NCI-H2029 (cell line): Measurements from ENCODE around the gene TMPRSS7.

Experiments
- DNase-seq: peaks from one replicate; lab custom pipeline; 2025; lab: John Stamatoyannopoulos, UW

Gene TMPRSS7

DNA sequence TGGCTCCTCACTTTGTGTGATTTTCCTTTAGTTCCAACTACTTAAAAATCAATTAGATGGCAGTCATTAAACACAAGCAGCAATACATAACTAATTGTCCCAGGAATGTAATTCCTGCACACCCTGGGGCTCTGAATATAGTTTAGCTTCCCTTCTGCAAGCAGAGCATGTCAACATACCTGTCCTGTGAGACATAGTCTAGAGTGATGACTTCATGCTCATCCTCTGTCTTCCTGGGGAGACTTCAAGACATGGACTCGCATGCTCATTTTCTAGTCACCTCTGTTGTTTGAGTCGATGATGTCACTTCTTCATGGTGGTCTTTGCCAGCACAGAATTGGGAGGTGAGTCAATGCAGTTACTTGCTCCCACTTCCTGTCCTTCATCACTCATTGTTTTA, 67.4 kb downstream of the TMPRSS7 start:
- no peak for DNase-seq

GRCh38 chr3:112104774-112105173, 70.2 kb downstream of the TMPRSS7 start:
- no peak for DNase-seq

DNA sequence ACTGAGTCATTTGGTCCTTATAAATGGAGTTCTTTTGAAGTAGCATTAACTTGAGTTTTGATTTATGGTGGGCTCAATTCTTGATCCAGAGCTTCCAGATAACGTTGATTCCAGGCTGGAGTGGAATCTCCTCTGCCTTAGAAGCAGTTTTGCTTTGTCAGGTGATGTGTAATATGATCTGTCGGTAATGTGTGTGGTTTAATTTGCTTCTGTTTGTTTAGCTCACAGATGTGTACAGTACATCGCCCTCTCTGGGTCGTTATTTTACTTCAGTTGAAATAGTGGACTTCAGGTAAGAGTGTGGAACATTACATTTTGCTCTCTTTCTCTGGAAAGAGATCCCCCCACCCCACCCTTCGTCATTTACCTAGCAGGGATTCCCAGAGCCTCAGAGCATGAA, 74.8 kb downstream of the TMPRSS7 start:
- peak; percentile 69 for DNase-seq

DNA sequence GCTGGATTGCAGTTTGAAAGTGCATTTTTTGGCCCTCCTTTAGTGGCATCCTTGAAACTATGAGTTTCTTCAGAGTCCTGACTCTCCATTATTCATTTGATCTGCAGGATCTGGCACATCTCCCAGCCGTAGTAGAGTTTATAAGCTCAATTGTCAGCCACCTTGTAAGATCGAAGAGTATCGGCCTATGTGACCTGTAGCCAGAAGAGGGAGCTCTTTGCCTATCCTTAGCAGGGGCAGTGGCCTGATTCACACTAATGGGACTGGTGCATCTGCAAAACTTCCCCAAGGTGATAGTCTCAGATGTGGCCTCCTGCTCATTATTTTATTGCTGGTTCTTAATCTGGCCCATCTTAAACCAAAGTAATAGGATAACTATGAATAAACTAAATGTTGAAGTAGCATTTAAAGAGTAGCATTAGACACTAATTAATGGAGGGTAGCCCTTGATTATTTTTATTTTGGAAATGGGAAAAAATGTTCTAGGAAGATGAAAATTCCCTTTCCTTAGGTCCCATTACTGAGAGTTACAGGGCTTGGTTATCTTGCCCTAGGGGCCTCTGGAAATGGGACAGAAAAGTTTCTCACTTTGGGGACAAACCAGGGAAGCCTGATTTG, 77.4 kb downstream of the TMPRSS7 start:
- peak; percentile 71 for DNase-seq

GRCh38 chr3:112114576-112115160, 80.1 kb downstream of the TMPRSS7 start:
- DNase-seq = no peak

DNA sequence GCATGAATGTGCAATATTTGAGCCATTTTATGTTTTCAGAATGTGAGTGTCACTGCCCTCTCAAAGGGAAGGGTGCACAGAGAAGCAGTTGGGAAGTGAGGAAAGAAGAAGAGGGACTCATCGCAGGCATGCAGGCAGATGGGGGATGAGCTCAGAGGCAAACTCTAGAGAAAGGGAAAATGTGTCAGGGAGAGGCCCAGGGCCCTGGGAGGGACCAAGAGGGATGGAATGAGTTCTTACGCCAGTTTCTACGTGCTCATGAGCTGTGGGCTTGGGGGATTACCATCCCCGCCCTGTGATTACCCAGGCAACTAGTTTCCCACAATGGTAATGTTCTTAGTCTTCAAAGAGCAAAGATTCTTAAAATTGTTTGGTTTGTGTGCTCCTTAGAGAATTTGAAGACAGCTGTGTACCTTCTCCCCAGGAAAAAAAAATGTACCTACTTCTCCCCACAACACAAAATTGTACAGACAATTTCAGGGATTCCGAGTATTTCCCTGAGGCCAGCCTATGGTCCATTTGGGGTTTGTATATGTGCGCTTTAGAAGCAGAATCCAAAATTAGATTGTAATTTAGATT, 80.7 kb downstream of the TMPRSS7 start:
- DNase-seq = no peak

DNA sequence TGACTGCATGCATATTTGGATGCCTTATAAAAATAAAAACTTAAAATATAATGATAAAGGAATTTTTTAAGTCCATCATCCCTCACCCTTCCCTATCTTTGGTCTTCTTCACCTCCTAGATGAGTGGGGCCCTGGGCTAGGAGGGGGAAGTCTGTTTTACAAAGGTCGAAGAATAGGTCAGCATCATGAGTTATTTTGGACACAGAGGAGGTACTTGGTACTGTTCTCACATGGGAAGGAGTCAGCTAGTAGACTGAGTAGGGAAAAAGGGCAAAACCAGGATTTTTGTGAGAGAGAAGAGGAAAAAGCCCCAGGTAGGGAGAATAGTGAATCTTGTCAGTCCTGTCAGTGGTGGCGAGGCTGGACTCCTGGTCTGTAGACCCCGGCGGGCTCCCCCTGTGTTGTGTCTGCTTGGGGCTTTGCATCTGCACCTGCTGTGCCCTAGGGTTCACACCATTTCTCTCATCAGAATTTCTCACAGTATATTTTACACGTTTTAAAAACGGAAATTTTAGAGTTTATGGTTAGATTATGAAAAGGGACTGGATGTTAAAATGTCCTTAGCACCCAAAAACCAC, 81.4 kb downstream of the TMPRSS7 start:
- no peak for DNase-seq

DNA sequence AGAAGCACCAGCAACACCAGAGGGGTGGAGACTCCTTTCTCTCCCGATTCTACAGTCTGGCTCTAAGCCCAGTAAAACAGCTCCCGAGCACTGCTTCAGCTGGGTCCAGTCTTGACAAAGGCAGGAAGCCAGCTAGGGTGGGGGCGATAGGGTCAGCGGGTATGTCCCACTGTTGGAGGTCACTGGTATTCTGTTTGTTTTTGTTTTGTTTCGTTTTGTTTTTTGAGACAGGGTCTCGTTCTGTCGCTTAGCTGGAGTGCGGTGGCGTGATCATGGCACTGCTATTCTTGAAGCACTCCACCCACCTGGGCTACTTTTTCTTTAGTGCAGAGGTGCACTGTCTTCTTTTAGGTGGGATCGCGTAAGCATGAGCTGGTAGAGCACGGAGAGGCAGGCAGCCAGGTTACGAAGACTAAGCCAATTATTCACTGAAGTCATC, 82.2 kb downstream of the TMPRSS7 start:
- DNase-seq = peak; percentile 27

DNA sequence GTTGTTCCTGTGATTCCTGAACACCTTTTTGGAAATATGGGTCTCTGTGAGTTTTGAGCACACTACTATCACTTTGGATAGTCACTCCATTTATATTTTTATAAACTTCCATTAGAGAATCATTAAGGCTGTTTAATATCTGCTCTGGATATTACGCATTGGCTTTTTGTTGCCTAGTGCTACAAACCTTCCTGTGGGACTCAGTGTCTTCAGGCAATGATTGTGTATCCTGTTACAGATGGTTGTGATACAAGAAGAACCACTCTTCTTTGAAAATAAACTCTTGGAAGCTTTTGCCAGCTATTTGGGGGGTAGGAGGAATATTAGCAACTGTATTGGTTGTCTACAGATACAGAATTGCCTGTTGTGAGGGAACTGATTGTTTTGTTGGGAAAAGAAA, 82.9 kb downstream of the TMPRSS7 start:
- DNase-seq = no peak

DNA sequence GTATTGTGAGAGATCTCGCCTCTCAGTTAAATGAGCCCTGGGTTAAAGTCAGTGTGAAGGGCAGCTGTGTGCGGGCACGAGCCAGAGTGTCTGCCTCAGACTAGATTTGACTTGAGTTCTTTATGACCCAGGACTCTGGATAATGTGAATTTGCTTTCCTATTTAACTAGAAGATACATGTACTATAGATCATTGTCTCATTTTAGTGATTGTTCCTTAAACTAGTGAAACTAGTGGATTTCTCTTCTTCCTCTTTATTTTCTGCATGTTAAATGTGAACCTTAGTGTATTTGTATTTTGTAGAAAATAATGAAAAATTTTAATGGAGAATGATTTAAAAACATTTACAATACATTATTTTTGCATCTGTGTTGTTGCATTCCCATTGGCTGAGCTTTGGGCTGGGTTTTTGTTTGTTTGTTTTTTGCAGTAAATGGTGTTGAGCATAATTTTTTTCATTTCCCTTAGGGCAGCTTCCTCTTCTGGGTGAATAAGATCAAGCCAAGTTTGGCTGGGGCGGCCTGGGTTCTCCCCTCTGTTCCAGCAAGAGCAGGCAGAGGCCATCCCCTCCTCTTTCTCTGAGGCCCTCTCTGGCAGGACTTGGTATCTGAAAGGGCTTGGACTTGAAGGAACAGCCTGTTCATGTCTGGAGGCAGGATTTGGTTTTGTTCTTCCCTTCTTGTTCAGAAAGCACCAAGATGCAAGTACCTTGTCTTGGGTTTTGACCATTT, 83.5 kb downstream of the TMPRSS7 start:
- DNase-seq = no peak

DNA sequence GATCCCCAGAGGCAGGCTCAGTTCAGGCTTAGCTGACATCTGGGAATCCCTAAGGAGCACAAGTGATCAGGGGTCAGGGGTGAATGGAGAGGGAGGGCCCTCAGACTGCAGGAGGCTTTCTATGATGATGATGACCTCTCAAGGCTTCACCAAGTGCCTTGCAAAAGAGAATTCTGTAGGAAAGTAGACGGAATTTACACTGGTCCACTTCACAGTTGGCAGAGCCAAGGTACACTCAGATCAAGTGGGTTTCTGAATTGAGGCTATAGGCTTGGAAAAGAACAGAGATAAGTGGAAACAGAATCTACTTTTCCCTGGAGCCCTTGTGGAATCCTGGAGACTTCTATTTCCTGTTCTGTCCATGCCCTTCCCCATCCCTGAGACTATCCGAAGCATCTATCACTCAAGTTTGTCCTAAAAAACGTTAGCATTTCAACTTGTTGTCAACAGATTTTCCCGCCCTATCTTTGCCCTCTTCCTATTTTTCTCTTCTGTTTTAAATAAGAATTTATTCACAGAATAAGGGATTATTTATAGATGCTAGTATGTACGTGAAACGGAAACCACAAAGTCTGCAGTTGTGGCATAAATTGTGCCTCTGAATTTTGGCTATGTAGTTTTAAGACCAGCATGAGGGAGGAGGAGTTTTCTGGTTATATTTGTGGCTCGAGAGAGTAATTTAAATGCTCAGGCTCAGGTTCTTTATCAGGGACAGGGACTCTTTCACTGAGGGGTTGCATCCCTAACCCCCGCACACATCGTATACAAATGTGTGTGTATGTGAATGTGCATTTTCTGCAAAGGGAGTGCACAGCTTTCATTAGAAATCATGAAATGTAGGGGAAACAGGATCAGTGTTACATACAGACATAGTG, 85.7 kb downstream of the TMPRSS7 start:
- peak; percentile 26 for DNase-seq

- no peak for DNase-seq
Measured at GRCh38 chr3:112121577-112122547, 87.3 kb downstream of the TMPRSS7 start.

DNA sequence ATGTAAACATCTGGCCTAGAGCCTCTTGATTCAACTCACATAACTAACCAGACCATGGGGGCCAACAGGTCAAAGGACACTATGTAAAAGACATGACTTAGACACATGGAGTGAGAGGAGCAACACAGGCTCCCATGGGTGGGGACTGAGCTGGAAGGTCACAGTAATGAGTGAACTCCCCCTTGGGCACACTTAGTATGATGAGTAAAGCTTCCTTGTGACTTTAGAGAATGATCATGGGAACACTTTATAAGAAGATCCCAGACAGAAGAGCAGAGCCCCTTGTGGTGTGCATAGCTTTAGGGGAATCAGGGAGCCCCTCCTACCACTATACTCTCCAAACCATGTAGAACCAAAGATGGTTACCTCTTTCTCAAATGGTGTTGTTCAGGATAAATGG, 88.3 kb downstream of the TMPRSS7 start:
- no peak for DNase-seq

DNA sequence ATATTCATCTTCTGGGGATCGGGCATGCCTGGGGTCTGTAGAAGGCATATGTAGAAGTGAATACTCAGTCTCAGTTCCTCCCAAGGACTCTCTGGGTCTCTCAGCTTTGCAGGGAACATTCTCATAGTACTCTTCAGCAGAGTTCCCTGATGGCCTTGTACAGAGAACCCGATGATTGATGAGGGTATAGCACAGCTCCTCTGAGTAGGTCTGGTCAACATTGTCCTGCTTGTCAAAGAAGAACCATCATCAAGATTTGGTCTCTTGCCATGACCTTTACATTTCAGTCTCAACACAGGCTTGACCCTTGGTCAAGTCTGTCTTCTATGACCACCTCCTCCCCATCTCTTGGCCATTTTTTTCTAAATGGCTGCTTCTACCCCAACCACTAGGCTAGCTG, 89.0 kb downstream of the TMPRSS7 start:
- DNase-seq = no peak

GRCh38 chr3:112124907-112125607, 90.5 kb downstream of the TMPRSS7 start:
- no peak for DNase-seq

DNA sequence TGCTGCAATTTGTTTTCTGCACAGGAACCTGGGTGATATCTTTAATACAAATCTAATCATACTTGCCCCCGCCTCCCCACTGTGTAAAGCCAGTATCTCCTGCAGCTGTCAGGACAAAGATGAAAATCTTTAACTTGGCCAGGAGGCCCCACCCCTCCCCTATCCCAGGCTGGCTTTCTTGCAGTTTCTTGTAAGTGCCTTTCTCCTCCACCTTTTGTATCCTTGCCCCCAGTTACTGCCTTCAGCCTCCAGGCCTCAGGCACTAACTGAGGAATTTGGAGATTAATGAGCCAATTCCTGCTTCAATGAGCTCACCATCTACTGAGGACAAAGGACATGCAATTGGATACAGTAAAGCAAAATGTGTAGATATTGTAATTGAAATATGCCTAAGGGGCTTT, 92.0 kb downstream of the TMPRSS7 start:
- no peak for DNase-seq

DNA sequence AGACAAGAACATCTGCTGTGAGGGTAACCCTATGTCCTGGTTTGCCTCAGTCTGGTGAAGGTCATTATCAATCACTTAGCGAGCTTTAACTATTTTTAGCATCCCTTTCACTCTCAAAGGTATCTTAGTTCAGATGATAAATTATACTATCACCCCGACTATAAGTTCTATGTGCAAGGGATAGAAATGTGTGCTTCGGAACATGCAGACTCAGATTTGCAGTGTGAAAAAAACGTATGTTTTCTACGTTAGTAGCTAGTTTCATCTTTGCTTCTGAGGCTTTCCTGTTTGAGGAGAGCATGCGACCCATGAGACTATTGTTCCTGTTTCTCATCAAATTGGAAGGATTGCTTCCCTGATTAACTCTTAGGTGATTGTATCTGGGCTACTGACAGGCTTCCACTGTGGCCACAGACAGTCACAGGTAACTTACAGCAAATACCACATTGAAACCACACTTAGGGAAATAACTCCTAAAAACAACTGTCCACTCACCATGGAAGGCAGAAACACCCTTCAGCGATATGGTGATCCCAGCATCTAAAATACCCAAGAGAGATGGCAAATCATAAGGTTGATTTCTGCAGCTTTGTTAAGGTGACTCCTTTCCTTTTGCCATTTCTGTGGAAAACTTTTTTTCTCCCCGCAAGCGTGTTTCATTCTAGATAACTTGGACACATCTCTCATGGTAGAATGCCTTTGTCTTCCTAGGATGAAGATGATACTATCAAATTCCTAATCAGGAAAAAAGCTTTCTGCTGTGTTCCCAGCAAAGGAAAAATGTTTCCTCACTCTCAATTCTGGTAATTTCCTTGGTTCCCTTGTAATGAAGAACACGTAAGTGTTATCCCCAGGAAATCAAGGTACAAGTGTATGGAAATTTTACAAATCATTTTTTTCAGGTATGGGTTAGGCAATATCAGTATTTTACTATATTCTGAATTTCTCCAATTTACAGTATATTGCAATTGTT, 93.3 kb downstream of the TMPRSS7 start:
- no peak for DNase-seq

- no peak for DNase-seq
Measured at GRCh38 chr3:112128843-112129727, 94.5 kb downstream of the TMPRSS7 start.
